DOHH2 (cell line): ENCODE results near the gene HTRA3.

ENCODE experiments used
- CTCF ChIP-seq: fragments of 200-600 bp; sonication (generic); IDR thresholded peaks from one replicate; pipeline ENCODE4 v1.5.1; 2014; ENCODE audit warnings: antibody characterized with exemption, mild to moderate bottlenecking, low read depth, low read length; ENCODE audit not compliant: poor library complexity, severe bottlenecking
- EZH2phosphoT487 ChIP-seq: fragments of 200-600 bp; sonication (generic); IDR thresholded peaks from 2 replicates; pipeline ENCODE4 v1.6.1; 2017; ENCODE audit warnings: borderline replicate concordance, mild to moderate bottlenecking, antibody characterized with exemption, low read length, moderate library complexity, mixed read lengths

- TF ChIP-seq CTCF = peak; percentile 34
- no peak for TF ChIP-seq EZH2phosphoT487
These were observed 31.0 kb upstream of the HTRA3 start for GRCh38 chr4:8238515-8239053.
